CD4-positive, alpha-beta T cell treated with Interferon gamma for 1 hour (primary cell): Measurements from ENCODE around the gene MALAT1.

ENCODE experiments used
- DNase-seq: peaks from one replicate; pipeline ENCODE4 v3.0.0-alpha.2; 2020

The MALAT1 gene

GRCh38 chr11:65479184-65480145, 19.4 kb upstream of the MALAT1 start:
- DNase-seq, result no peak

DNA sequence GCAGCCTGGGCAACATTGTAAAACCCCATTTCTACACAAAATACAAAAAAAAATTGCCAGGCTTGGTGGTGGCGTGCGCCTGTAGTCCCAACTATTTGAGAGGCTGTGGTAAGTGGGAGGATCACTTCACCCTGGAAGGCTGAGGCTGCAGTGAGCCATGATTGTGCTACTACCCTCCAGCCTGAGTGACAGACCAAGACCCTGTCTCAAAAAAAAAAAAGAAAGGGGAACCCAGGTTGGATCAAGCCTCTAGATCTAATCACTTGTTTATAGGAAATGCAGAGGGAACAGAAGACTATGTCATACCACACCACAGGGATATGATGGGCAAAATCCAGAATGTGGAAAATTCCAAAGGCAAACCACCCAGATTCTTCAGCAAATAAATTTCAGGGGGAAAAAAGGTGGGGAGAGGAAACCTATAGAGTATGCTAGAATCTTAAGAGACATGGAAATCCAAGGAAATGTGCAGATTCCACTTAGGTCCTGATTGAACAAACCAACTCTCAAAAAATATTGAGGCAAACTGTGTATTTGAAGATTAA, 16.5 kb upstream of the MALAT1 start:
- DNase-seq, result no peak

DNA sequence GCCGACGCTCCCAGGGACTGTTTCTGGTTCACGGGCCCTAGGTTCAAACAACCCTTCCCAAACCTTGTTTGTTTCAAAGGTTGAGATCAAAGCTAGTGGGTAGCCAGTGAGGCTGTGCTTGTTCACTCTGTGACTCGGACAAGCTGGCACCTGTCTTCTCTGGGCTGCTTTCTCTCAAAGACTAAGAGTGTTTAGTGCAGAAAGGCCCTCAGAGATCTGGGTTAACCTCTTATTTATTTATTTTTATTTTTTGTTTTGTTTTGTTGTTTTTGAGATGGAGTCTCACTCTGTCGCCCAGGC, 13.0 kb upstream of the MALAT1 start:
- DNase-seq, result no peak

DNA sequence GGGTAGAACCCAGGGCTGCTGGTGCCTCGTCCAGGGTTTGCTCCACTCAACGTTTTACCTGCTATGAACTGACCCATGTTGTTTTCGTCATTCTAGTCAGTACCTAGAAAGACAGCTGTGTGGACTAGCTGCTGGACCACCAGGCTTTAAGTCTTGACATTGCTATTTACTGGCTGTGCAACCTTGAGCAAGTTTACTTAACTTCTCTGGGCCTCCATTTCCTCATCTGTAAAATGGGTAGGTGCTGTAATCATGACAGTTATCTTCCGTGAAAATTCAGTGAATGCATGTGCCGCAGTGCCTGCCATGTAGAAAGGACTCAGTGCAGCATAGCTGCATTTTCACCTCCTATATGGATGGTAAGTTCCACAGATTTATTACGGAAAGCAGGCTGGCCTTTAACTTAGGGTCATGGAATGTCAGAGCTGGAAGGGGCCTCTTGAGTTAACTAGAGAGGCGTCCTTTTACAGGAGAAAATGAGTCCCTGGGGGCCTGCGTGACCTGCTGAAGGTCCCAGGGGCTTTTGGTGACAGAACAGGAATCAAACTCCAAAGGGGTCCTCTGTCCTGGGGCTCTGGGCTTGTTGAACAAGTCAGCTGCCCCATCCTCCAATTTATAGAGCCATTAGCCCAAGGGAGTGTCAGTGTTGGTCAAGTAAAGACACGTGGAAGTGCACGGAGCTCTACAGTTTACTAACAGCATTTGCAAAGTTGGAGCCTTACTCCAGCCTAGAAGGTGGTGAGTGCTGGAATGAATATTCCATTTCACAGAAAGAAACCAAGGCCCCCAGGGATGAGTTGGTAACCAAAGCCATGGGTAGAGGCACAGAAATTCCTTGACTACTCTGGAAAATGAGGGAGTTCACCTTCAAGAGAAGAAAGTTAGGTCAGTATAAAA, 12.0 kb upstream of the MALAT1 start:
- DNase-seq, result no peak

DNA sequence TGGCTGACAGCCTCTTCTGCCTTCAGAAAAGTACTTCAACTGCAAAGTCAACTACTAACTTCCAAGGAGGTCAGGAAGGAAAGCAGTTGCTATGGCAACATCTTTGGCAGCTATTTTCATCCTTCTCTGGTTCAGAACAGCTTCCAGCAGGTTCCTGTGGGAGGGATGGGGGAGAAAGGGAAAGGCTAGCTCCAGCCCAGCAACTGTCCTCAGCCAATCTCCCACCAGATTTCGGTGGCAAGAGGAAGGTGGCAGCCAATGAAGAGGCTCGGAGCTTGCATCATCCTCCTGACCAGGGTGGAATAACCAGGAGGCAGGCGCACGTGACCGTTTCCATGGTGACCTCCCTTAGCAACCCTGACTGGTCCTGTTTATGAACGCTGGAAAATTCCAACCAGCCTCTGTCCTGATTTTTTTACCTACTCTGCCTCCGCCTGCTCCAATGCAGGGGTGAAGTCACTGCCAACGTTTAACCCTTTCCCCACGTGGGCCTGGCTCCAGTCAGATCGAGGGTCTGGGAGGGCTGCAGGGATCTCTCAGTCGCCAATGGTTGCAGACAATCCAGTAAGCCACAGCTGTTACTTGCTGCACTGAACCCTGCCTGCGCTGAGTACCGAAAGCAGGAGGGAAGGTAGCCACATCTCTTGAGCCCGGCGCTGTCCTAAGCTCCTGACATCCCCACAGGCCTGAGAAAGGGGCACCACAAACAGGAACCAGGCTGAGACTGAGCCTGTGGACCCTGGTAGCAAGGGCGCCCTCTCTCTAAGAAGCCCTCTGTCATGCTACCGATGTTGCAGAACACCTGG, 11.2 kb upstream of the MALAT1 start:
- DNase-seq, result peak; percentile 84

- no peak for DNase-seq
Measured at GRCh38 chr11:65488273-65489034, 10.4 kb upstream of the MALAT1 start.

DNA sequence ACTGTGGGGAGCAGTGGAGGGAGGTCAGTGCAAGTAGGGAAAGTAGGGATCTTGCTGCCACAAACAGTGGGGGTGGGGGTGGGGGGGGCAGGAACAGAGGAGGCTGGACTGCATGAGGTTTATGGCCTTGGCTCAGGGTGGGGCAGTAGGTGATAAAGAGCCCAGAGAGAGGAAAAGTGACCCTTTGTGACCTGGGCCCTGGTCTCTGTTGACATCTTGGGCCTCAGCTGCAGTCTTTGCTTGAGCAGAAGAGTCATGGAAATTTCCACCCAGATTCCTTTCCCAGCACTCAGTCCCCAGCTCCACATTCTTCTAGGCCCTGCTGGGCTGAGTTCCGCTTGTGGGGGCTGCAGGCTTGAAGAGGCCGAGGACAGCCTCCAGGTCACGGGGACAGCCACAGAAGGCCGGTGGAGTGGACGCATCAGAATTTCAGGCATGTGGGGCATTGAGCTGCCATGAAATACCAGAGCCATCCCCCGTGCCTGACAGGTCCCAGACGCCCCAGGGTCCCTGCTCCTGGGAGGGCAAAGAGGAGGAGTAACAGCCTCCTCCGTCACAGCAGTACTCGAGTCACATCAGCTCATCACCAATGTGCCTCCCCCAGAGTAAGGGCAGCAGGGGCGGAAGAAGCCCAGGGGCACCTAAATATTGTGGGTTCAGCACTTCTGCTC, 9.7 kb upstream of the MALAT1 start:
- DNase-seq, result no peak

DNA sequence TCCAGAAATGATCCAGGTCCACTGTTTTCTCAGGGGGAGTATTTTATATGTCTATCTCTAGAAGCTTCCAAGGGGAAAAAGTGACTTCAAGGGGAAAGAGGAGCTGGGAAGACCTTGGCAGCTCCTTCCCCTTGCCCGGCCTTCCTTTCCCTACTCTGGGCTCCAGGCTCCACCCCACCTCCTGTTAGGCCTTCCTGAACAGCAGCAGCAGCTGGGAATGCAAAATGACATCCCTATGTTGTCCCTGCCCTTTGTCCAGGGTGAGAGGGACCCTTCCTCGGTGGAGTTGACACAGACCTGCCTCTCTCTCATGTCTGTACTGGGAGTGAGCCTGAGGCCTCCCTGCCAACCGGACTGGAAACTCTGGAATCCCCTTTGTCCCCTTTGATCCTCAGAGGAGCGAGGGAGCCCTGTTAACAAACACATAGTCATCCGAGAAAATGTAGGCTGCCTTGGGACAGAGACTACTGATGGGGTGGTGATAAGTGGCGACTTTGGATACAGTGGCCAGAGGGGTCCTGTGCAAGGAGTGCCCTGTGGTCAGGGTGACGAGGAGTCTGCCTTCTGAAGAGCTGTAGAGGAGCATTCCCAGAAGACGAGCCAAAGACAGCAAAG, 9.0 kb upstream of the MALAT1 start:
- no peak for DNase-seq

DNA sequence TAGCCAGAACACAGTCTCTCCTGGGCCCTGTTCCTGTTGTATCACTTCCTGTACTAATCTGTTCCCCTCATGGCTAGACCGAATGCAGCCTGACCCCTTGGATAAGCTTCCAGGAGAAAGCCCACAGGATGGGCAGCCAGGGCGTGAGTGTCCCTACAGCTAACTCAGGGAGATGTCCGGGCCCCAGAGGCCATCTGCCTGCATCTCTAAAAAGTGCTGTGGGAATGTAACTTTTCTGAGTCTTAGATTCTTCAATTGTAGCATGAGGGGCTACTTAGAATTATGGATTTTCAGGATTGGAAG, 7.7 kb upstream of the MALAT1 start:
- DNase-seq, result no peak

DNA sequence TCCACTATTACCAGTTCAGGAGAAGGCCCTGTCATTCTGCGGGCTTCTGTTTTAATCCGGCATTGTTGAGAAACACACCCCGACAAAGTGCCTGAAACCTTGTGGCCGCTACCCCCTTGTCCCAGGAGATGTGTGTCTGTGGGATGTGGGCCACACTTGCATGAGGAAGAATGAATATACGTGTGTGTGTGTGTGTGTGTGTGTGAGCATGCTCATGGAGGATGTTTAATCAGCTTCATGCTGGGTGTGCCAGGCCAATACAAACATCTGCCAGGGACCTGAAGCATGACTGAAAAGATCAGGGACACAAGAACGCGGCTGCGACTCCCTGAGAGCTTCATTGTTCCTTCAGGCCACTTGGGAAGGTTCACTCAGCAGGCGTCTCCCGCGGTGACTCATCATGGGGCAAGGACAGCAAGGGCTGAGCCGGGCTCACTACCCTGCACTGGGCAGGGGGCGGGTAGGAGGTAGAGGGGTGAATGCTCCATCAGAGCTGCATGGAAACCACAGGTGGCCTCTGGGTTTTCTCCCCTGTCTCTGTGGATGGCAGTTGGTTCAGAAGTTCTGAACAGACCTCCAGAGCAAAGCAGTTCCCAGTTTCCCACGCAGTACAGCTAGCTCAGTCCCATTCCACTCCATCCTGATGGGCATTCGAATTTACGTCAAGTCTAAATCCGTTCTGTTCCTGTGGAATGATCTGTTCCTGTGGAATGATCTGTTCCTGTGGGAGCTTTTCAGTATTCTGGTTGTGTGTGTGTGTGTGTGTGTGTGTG, 7.0 kb upstream of the MALAT1 start:
- DNase-seq, result peak; percentile 56

DNA sequence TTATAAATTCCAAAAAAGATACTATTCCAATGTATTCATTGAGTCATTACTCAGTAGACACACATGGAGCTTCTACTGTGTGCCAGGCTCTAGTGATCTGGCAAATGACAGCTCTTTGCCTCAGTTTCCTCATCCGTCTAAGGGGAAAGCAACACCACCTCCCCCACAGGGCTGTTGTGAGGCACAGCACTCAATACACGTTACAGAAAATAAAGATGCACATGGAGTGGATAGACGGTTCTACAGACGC, 6.5 kb upstream of the MALAT1 start:
- DNase-seq, result no peak

DNA sequence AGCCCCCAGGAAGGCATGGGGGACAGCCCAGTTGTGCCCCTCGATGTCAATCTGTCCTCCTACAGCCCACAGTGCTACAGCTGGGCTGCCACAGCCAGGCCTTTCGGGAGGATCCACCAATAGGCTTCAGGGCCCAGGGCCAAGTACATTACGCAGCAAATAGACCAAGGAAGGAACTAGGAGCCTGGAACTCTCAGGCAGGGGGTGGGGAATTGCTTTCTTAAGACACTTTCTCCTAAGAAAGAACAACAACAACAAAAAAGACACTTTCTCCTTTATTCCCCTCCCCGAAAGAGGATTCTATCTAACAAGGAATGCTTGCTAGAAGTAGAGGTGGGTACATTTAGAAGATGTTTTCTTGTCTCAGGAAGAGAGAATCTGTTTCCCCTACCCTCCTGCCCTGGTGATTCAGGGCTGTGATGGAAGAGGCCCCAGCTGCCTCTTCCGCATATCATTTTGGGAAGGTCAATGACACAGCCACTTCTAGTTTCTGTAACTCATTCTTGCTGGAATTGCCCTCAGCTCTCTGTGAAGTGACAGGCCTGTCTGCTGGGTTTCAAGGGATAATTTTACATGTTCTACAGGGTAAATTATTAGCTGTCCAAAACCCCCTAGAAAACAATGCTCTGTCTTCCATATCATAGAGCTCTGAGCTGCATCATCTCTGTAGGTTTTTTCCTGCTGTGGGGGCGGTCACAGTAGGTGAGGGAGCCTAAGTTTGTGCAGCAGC, 6.0 kb upstream of the MALAT1 start:
- DNase-seq, result peak; percentile 53

GRCh38 chr11:65493367-65494176, 5.3 kb upstream of the MALAT1 start:
- DNase-seq, result no peak

DNA sequence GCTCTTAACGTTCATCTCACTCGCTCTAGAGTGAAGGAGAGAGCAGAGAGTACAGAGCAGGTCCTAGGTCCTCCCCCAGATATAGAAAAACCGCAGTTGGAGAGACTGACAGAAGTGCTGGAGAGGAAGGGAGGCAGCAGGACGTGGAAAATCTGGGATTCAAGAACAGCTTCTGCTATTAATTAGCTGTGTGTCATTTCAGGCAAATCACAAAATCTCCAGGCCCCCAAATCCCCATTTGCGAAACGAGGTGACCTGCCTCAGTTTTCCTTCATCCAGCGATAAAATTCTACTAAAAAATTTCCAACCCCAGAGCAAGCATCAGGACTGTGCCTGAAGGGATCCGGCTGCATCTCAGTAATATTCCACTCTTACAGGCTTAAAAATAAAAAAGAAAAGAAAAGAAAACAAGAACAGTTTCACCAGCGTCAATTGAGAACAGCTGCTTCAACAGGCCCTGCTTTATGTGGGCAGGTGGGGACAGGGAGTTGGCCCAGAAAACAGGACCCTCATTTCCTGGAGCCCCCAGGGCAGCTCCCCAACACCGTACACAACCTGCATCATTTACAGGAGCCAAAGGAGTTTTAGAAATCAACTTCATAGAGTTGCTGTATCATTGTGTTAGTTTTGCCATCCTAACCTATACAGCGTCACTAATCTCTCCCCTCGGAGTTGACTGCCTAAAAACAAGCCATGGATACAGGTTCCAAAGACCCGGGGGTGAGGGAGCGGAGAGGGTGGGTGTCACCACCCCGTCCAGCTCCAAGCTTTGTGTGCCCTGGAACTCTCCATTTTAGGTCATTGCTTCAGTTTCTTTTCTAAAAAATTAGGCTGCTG, 2.3 kb upstream of the MALAT1 start:
- DNase-seq, result no peak

DNA sequence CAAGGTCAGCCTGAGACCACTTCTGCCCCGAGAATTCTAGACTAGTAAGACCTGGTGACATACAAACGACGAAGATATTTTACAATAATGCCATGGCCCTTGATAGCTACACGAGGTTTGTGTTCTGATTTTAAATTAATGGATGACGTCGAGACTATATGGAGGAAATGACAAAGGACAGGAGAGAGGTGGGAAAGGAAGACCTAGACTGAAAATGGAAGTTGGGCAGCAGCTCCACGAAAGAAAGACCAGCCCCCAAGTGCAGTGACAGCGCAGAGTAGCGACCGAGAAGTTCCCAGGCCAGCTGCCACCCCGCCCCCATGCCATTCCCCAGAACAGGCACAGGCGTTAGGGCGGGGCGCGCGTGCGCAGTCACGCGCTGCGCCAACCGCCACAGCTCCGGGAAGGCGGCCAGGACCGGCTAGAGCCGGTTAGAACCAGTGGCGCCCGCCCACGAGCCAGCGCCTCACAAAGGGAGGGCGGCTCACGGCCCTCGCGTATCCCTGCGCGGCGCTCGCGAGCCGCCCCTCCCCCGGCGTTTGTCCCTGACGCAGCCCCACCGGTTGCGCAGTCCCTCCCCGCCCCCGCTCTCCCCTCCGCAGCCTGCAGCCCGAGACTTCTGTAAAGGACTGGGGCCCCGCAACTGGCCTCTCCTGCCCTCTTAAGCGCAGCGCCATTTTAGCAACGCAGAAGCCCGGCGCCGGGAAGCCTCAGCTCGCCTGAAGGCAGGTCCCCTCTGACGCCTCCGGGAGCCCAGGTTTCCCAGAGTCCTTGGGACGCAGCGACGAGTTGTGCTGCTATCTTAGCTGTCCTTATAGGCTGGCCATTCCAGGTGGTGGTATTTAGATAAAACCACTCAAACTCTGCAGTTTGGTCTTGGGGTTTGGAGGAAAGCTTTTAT, 1.5 kb upstream of the MALAT1 start:
- DNase-seq, result peak; percentile 99

- DNase-seq, result peak; percentile 72
Measured at GRCh38 chr11:65498042-65498726, 661 bp upstream of the MALAT1 start.

GRCh38 chr11:65498727-65498976, 193 bp upstream of the MALAT1 start:
- DNase-seq, result no peak
